Parathyroid adenoma (tissue), 2 donors: ENCODE results near the gene ARID5A.

Experiments
- H2AFZ ChIP-seq: fragments of 300-600 bp; sonication (generic); one replicate; pipeline ENCODE4 v1.7.0; 2017; ENCODE audit warnings: antibody characterized with exemption, mild to moderate bottlenecking
- H3K27ac ChIP-seq: fragments of 300-600 bp; sonication (generic); one replicate; pipeline ENCODE4 v1.7.0; 2017
- H3K27me3 ChIP-seq: fragments of 300-600 bp; sonication (generic); one replicate; pipeline ENCODE4 v1.7.0; 2017; ENCODE audit warnings: low read length; ENCODE audit not compliant: control insufficient read depth, insufficient read depth
- H3K36me3 ChIP-seq: fragments of 300-600 bp; sonication (generic); one replicate; pipeline ENCODE4 v1.7.0; 2017; ENCODE audit warnings: low read length; ENCODE audit not compliant: control insufficient read depth, insufficient read depth
- H3K4me1 ChIP-seq: fragments of 300-600 bp; sonication (generic); one replicate; pipeline ENCODE4 v1.7.0; 2017; ENCODE audit warnings: control low read depth
- H3K4me2 ChIP-seq: fragments of 300-600 bp; sonication (generic); one replicate; pipeline ENCODE4 v1.7.0; 2017; ENCODE audit warnings: low read length
- H3K4me3 ChIP-seq: fragments of 300-600 bp; sonication (generic); one replicate; pipeline ENCODE4 v1.7.0; 2017; ENCODE audit warnings: low read depth, low read length
- H3K79me2 ChIP-seq: fragments of 300-600 bp; sonication (generic); one replicate; pipeline ENCODE4 v1.7.0; 2017; ENCODE audit warnings: control low read depth
- H3K9ac ChIP-seq: fragments of 300-600 bp; sonication (generic); one replicate; pipeline ENCODE4 v1.7.0; 2017; ENCODE audit warnings: mild to moderate bottlenecking
- H3K9me3 ChIP-seq: fragments of 300-600 bp; sonication (generic); one replicate; pipeline ENCODE4 v1.7.0; 2017; ENCODE audit warnings: low read length; ENCODE audit not compliant: control insufficient read depth
- TF ChIP-seq, protein P1 (sequence below): fragments of 300-600 bp; sonication (generic); IDR thresholded peaks from one replicate; pipeline ENCODE4 v1.7.0; 2017; ENCODE audit warnings: antibody characterized with exemption, mild to moderate bottlenecking
- donor health status: primary hyperparathyroidism.

ARID5A gene

DNA sequence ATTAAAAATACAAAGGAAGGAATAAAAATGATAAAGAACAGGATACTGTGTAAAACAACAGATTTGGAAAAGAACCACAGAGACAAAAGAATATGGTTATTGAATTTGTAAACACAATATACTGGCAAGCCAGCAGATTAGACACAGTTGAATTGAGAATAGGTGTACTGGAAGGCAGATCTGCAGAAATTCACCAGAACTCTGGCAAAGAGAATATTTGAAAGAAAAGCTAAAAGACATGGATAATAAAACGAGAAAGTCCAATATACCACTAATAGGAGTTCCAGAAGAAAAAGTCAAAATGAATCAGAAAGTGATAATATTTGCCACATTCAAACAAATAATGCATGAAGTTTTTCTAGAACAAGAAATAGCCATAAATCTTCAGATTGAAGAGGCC lies 19.5 kb upstream of the ARID5A start:
- H3K79me2 ChIP-seq = no peaks in the 10 kb centered on the region
- H3K9ac ChIP-seq = no peak overlapping the region
- H2AFZ ChIP-seq = no peak overlapping the region
- no peak overlapping the region for H3K4me2 ChIP-seq
- H3K27ac ChIP-seq = no peak overlapping the region
- H3K4me1 ChIP-seq = no peaks in the 10 kb centered on the region
- no peak overlapping the region for H3K4me3 ChIP-seq
- H3K9me3 ChIP-seq = no peaks in the 10 kb centered on the region
- H3K27me3 ChIP-seq = no peaks in the 10 kb centered on the region
- no peaks in the 10 kb centered on the region for H3K36me3 ChIP-seq
- TF ChIP-seq, protein P1, sequence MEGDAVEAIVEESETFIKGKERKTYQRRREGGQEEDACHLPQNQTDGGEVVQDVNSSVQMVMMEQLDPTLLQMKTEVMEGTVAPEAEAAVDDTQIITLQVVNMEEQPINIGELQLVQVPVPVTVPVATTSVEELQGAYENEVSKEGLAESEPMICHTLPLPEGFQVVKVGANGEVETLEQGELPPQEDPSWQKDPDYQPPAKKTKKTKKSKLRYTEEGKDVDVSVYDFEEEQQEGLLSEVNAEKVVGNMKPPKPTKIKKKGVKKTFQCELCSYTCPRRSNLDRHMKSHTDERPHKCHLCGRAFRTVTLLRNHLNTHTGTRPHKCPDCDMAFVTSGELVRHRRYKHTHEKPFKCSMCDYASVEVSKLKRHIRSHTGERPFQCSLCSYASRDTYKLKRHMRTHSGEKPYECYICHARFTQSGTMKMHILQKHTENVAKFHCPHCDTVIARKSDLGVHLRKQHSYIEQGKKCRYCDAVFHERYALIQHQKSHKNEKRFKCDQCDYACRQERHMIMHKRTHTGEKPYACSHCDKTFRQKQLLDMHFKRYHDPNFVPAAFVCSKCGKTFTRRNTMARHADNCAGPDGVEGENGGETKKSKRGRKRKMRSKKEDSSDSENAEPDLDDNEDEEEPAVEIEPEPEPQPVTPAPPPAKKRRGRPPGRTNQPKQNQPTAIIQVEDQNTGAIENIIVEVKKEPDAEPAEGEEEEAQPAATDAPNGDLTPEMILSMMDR = no peak

GRCh38 chr2:96520231-96520630 lies 16.3 kb upstream of the ARID5A start:
- Histone ChIP-seq H3K9ac (no peak overlapping the region), H2AFZ (no peak overlapping the region), H3K4me1 (no peaks in the 10 kb centered on the region), H3K27ac (no peak overlapping the region), H3K36me3 (no peaks in the 10 kb centered on the region), H3K9me3 (no peaks in the 10 kb centered on the region), H3K4me2 (no peak overlapping the region), H3K79me2 (no peaks in the 10 kb centered on the region), H3K4me3 (no peak overlapping the region), H3K27me3 (no peaks in the 10 kb centered on the region)
- TF ChIP-seq, protein P1 = no peak

- no peak overlapping the region for H2AFZ ChIP-seq
- no peak overlapping the region for H3K27ac ChIP-seq
- no peak overlapping the region for H3K4me2 ChIP-seq
- no peaks in the 10 kb centered on the region for H3K36me3 ChIP-seq
- no peaks in the 10 kb centered on the region for H3K79me2 ChIP-seq
- TF ChIP-seq, protein P1 = no peak
- H3K4me3 ChIP-seq = no peak overlapping the region
- H3K27me3 ChIP-seq = no peaks in the 10 kb centered on the region
- no peaks in the 10 kb centered on the region for H3K9me3 ChIP-seq
- H3K9ac ChIP-seq = no peak overlapping the region
- H3K4me1 ChIP-seq = peaks cover under 1% of the 10 kb centered on the region
Observed at GRCh38 chr2:96520697-96521096, 15.9 kb upstream of the ARID5A start.

GRCh38 chr2:96521219-96521618 lies 15.3 kb upstream of the ARID5A start:
- H3K27me3 ChIP-seq = no peaks in the 10 kb centered on the region
- H3K79me2 ChIP-seq = no peaks in the 10 kb centered on the region
- TF ChIP-seq, protein P1 = no peak
- no peak overlapping the region for H3K4me3 ChIP-seq
- H3K4me2 ChIP-seq = no peak overlapping the region
- no peaks in the 10 kb centered on the region for H3K9me3 ChIP-seq
- H3K9ac ChIP-seq = no peak overlapping the region
- H3K4me1 ChIP-seq = peaks cover 5% of the 10 kb centered on the region
- H2AFZ ChIP-seq = no peak overlapping the region
- H3K27ac ChIP-seq = no peak overlapping the region
- H3K36me3 ChIP-seq = no peaks in the 10 kb centered on the region

DNA sequence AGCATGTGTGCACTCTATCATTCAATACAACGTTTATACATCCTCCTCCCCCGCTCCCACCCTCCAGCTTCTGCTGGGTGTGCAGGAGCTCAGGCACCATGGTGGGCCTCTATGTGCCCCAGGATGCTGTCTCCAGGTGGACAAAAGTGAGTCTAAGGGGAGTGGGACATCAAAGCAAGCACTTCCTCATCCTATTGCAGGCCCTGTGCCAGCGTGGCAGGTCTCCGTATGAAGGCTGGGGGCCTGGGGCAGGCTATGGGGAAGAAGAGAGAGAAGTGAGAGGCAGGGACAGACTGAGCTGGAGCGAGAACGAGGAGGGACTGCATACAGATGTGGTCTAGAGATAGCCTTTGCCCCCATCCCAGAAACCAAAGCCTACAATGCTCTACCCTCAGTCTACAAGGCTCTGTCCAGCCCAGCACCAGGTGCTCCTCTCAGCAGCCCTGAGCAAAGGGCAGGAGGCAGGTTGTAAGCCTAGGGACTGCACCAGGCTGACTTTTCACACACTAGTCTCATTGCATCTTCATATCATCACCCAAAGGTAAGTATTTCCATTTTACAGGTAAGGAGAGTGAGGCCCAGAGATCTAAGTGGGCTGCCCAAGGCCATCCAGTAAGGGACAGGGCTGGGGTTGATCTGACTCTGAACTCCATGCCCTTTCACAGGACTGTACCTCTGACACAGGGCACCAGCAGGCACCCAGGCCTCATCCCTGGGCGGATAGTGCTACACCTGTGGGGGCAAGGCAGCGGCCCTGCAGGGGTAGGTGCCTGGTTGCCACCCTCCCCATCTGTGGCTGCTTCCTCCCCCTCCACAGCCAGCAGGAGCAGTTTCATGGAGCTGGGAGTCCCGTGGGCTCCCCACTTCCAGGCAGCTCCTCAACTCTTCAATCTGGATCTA lies 14.0 kb upstream of the ARID5A start:
- Histone ChIP-seq H3K27ac (no peak overlapping the region), H3K4me3 (no peak overlapping the region), H3K36me3 (no peaks in the 10 kb centered on the region), H3K9me3 (no peaks in the 10 kb centered on the region), H3K79me2 (no peaks in the 10 kb centered on the region), H2AFZ (no peak overlapping the region), H3K9ac (no peak overlapping the region), H3K27me3 (no peaks in the 10 kb centered on the region), H3K4me2 (no peak overlapping the region), H3K4me1 (peaks cover 14% of the 10 kb centered on the region)
- TF ChIP-seq, protein P1 = no peak
